Liver (tissue), 9 donors: ENCODE data around the gene TM7SF3. TPM values are rescaled to one million over a fixed set of nuclear protein-coding genes. Genes with fewer than 3 reads are reported as not detected.

ENCODE experiments used
- DNase-seq: peaks from one replicate; pipeline ENCODE4 v3.0.0-alpha.2; 2017; ENCODE audit warnings: low spot score
- H3K27ac ChIP-seq, 2 donors: one replicate each; pipeline ENCODE4 v1.7.0; 2013; ENCODE audit warnings: inconsistent platforms in 2 of 2, low read length in 2 of 2, control low read depth in 1 of 2, low read depth in 1 of 2, mild to moderate bottlenecking in 1 of 2
- H3K27me3 ChIP-seq, 4 donors: one replicate each; pipeline versions ENCODE4 v1.6.1 to v1.7.0; 2013; ENCODE audit warnings: low read length in 3 of 4, inconsistent platforms in 1 of 4, mild to moderate bottlenecking in 1 of 4, moderate library complexity in 1 of 4; ENCODE audit not compliant: control insufficient read depth in 4 of 4, insufficient read depth in 4 of 4
- H3K36me3 ChIP-seq, 4 donors: one replicate each; pipeline versions ENCODE4 v1.6.1 to v1.7.0; 2013; ENCODE audit warnings: low read length in 3 of 4, mild to moderate bottlenecking in 3 of 4, low read depth in 1 of 4, moderate library complexity in 1 of 4; ENCODE audit not compliant: control insufficient read depth in 4 of 4, insufficient read depth in 3 of 4
- H3K4me1 ChIP-seq, 4 donors: one replicate each; pipeline versions ENCODE4 v1.6.1 to v1.7.0; 2013; ENCODE audit warnings: low read length in 3 of 4, mild to moderate bottlenecking in 3 of 4, moderate library complexity in 1 of 4; ENCODE audit not compliant: control insufficient read depth in 4 of 4, insufficient read depth in 4 of 4
- H3K4me3 ChIP-seq, 3 donors: one replicate each; pipeline versions ENCODE4 v1.6.1 to v1.7.0; 2013; ENCODE audit warnings: low read length in 3 of 3, control low read depth in 1 of 3, low read depth in 1 of 3, mild to moderate bottlenecking in 1 of 3
- H3K9ac ChIP-seq, 2 donors: one replicate each; pipeline ENCODE4 v1.7.0; 2013; ENCODE audit warnings: low read length in 2 of 2, mild to moderate bottlenecking in 2 of 2, moderate library complexity in 2 of 2, control low read depth in 1 of 2, low read depth in 1 of 2
- H3K9me3 ChIP-seq, 4 donors: one replicate each; pipeline versions ENCODE4 v1.6.1 to v1.7.0; 2013; ENCODE audit warnings: low read length in 3 of 4; ENCODE audit not compliant: control insufficient read depth in 4 of 4
- ATF3 ChIP-seq: IDR thresholded peaks from 2 replicates; pipeline ENCODE4 v1.6.1; 2016; ENCODE audit warnings: antibody characterized with exemption
- CTCF ChIP-seq: fragments of 150-350 bp; IDR thresholded peaks from 2 replicates; pipeline ENCODE4 v1.5.1; 2017; ENCODE audit warnings: improper control_type of control experiment, low read depth, low read length; ENCODE audit not compliant: missing input control
- EGR1 ChIP-seq, 2 donors: IDR thresholded peaks; 2 replicates each; pipeline ENCODE4 v1.6.1; 2016 to 2018; ENCODE audit warnings: antibody characterized with exemption in 2 of 2, low read depth in 2 of 2
- FOXA1 ChIP-seq: IDR thresholded peaks from 2 replicates; pipeline ENCODE4 v1.6.1; 2016; ENCODE audit warnings: antibody characterized with exemption
- FOXA2 ChIP-seq: IDR thresholded peaks from 2 replicates; pipeline ENCODE4 v1.6.1; 2016; ENCODE audit warnings: antibody characterized with exemption
- GABPA ChIP-seq, 2 donors: IDR thresholded peaks in 1 of 2; conservative IDR thresholded peaks in 1 of 2; 2 replicates each; pipeline ENCODE4 v1.6.1; 2016; ENCODE audit warnings: antibody characterized with exemption in 2 of 2, mild to moderate bottlenecking in 1 of 2, moderate library complexity in 1 of 2
- HNF4A ChIP-seq, 2 donors: conservative IDR thresholded peaks; 2 replicates each; pipeline ENCODE4 v1.6.1; 2016; ENCODE audit warnings: antibody characterized with exemption in 2 of 2, mild to moderate bottlenecking in 2 of 2
- HNF4G ChIP-seq: IDR thresholded peaks from 2 replicates; pipeline ENCODE4 v1.6.1; 2016; ENCODE audit warnings: antibody characterized with exemption
- JUND ChIP-seq, 2 donors: IDR thresholded peaks; 2 replicates each; pipeline ENCODE4 v1.6.1; 2016; ENCODE audit warnings: antibody characterized with exemption in 2 of 2
- RAD21 ChIP-seq, 2 donors: IDR thresholded peaks; 2 replicates each; pipeline ENCODE4 v1.6.1; 2016; ENCODE audit warnings: antibody characterized with exemption in 2 of 2, mild to moderate bottlenecking in 2 of 2
- REST ChIP-seq: IDR thresholded peaks from 2 replicates; pipeline ENCODE4 v1.6.1; 2016; ENCODE audit warnings: antibody characterized with exemption, mild to moderate bottlenecking
- RXRA ChIP-seq, 2 donors: IDR thresholded peaks; 2 replicates each; pipeline ENCODE4 v1.6.1; 2017 to 2018; ENCODE audit warnings: antibody characterized with exemption in 2 of 2, mild to moderate bottlenecking in 1 of 2
- SP1 ChIP-seq: IDR thresholded peaks from 2 replicates; pipeline ENCODE4 v1.6.1; 2018; ENCODE audit warnings: antibody characterized with exemption, mild to moderate bottlenecking
- TAF1 ChIP-seq: conservative IDR thresholded peaks from 2 replicates; pipeline ENCODE4 v1.6.1; 2016; ENCODE audit warnings: antibody characterized with exemption, mild to moderate bottlenecking
- YY1 ChIP-seq: IDR thresholded peaks from 2 replicates; pipeline ENCODE4 v1.6.1; 2016; ENCODE audit warnings: antibody characterized with exemption, mild to moderate bottlenecking
- WGBS: extraction: QIAGEN DNeasy Blood & Tissue Kit; methylation state at CpG from one replicate; pipeline ENCODE4 v1.1.7; 2013; 5-methylcytosine and 5-hydroxymethylcytosine counted together
- polyA plus RNA-seq, 2 donors: library from polyadenylated mRNA; stranded (reverse) in 1 of 2; unstranded in 1 of 2; fragments of 200-250 nt in 1 of 2; fragments of >200 nt in 1 of 2; fragmentation: Nextera tagmentation in 1 of 2; extraction: Ambion mirVana in 1 of 2; gene quantifications; one replicate each; pipeline versions ENCODE4 v1.2.1 to v1.2.3, GENCODE V29; 2013 to 2015
- total RNA-seq, 2 donors: library from RNA; depleted of rRNA; stranded (reverse); fragments of >200 nt; gene quantifications; one replicate each; pipeline ENCODE4 v1.2.3, GENCODE V29; 2014
- TF ChIP-seq, protein P1 (sequence below): IDR thresholded peaks from 2 replicates; pipeline ENCODE4 v1.6.1; 2016; ENCODE audit warnings: antibody characterized with exemption
- donor health status: healthy.
- donor health status: healthy.
- donor health status: healthy.
- donor health status: healthy.
- donor health status: healthy.

Gene TM7SF3
- total and polyA plus RNA-seq, 4 donors = 21.5 to 60.8 (median 44.6) TPM

- Histone ChIP-seq H3K4me1 (no peaks in the 10 kb centered on the region), H3K27me3 (no peaks in the 10 kb centered on the region), H3K36me3 (peaks cover 4 to 30% (median 16%) of the 10 kb centered on the region in 4 donors), H3K4me3 (no peak overlapping the region), H3K9ac (no peak overlapping the region), H3K27ac (no peak overlapping the region), H3K9me3 (no peaks in the 10 kb centered on the region)
- no peak for DNase-seq
- TF ChIP-seq ATF3 (no peak), FOXA1 (no peak), GABPA (IDR thresholded peaks at IDR 0.05 in 1 of 2, conservative IDR thresholded peaks at IDR 0.05 in 1 of 2) (no peak), EGR1 (IDR thresholded peaks at IDR 0.05; ENCODE audit: low read depth in 2 of 2) (no peak), FOXA2 (no peak), CTCF (no peak), HNF4A (conservative IDR thresholded peaks at IDR 0.05) (no peak)
- 97% methylated on average over 2 of the region's 2 CpGs for WGBS
Measured at GRCh38 chr12:26982866-26983265, 31.3 kb downstream of the TM7SF3 start.

GRCh38 chr12:26979733-26980132 is 34.5 kb downstream of the TM7SF3 start:
- H3K36me3 ChIP-seq = peaks cover 4 to 38% (median 20%) of the 10 kb centered on the region in 4 donors
- H3K4me1 ChIP-seq = no peaks in the 10 kb centered on the region
- 95% methylated on average over 11 of the region's 11 CpGs for WGBS
- no peak for DNase-seq
- no peak overlapping the region for H3K9ac ChIP-seq
- no peak for TF ChIP-seq JUND (IDR thresholded peaks at IDR 0.05)
- TF ChIP-seq FOXA2 = no peak
- no peak for TF ChIP-seq SP1
- no peak for TF ChIP-seq ATF3
- no peak for TF ChIP-seq HNF4A (conservative IDR thresholded peaks at IDR 0.05)
- TF ChIP-seq RAD21 (IDR thresholded peaks at IDR 0.05) = no peak
- no peak for TF ChIP-seq TAF1
- TF ChIP-seq, protein P1, sequence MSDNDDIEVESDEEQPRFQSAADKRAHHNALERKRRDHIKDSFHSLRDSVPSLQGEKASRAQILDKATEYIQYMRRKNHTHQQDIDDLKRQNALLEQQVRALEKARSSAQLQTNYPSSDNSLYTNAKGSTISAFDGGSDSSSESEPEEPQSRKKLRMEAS = no peak
- no peak for TF ChIP-seq HNF4G
- no peak for TF ChIP-seq EGR1 (IDR thresholded peaks at IDR 0.05; ENCODE audit: low read depth in 2 of 2)
- TF ChIP-seq GABPA (IDR thresholded peaks at IDR 0.05 in 1 of 2, conservative IDR thresholded peaks at IDR 0.05 in 1 of 2) = no peak
- TF ChIP-seq FOXA1 = no peak
- TF ChIP-seq RXRA (IDR thresholded peaks at IDR 0.05) = no peak
- TF ChIP-seq REST = no peak
- no peak for TF ChIP-seq YY1
- no peak for TF ChIP-seq CTCF
- H3K9me3 ChIP-seq = no peaks in the 10 kb centered on the region
- no peak overlapping the region for H3K4me3 ChIP-seq
- no peaks in the 10 kb centered on the region for H3K27me3 ChIP-seq
- no peak overlapping the region for H3K27ac ChIP-seq
